Measurements from ENCODE around the gene TATDN2.

TATDN2 gene

GRCh38 chr3:10229576-10229975, 18.7 kb upstream of the TATDN2 start:
- Histone ChIP-seq H3K9me3 (ENCODE audit: control insufficient read depth, low read length) (no peaks in the 10 kb centered on the region), H3K9ac (no peak overlapping the region), H3K4me2 (ENCODE audit: low read length) (no peak overlapping the region), H3K27me3 (ENCODE audit: control insufficient read depth, insufficient read depth, low read length) (no peaks in the 10 kb centered on the region), H3K27ac (no peak overlapping the region), H3K4me3 (ENCODE audit: low read depth, low read length) (no peak overlapping the region), H2AFZ (no peak overlapping the region), H3K36me3 (ENCODE audit: control insufficient read depth, insufficient read depth, low read length) (no peaks in the 10 kb centered on the region), H3K4me1 (no peaks in the 10 kb centered on the region), H3K79me2 (no peaks in the 10 kb centered on the region)
- TF ChIP-seq, protein P1, sequence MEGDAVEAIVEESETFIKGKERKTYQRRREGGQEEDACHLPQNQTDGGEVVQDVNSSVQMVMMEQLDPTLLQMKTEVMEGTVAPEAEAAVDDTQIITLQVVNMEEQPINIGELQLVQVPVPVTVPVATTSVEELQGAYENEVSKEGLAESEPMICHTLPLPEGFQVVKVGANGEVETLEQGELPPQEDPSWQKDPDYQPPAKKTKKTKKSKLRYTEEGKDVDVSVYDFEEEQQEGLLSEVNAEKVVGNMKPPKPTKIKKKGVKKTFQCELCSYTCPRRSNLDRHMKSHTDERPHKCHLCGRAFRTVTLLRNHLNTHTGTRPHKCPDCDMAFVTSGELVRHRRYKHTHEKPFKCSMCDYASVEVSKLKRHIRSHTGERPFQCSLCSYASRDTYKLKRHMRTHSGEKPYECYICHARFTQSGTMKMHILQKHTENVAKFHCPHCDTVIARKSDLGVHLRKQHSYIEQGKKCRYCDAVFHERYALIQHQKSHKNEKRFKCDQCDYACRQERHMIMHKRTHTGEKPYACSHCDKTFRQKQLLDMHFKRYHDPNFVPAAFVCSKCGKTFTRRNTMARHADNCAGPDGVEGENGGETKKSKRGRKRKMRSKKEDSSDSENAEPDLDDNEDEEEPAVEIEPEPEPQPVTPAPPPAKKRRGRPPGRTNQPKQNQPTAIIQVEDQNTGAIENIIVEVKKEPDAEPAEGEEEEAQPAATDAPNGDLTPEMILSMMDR (IDR thresholded peaks at IDR 0.05): no peak

GRCh38 chr3:10232137-10232536, 16.1 kb upstream of the TATDN2 start:
- Histone ChIP-seq H3K9me3 (ENCODE audit: control insufficient read depth, low read length) (no peaks in the 10 kb centered on the region), H3K36me3 (ENCODE audit: control insufficient read depth, insufficient read depth, low read length) (no peaks in the 10 kb centered on the region), H3K4me3 (ENCODE audit: low read depth, low read length) (no peak overlapping the region), H3K4me1 (no peaks in the 10 kb centered on the region), H3K79me2 (no peaks in the 10 kb centered on the region), H3K4me2 (ENCODE audit: low read length) (no peak overlapping the region), H3K9ac (no peak overlapping the region), H3K27ac (no peak overlapping the region), H2AFZ (no peak overlapping the region), H3K27me3 (ENCODE audit: control insufficient read depth, insufficient read depth, low read length) (no peaks in the 10 kb centered on the region)
- TF ChIP-seq, protein P1 (IDR thresholded peaks at IDR 0.05): no peak

DNA sequence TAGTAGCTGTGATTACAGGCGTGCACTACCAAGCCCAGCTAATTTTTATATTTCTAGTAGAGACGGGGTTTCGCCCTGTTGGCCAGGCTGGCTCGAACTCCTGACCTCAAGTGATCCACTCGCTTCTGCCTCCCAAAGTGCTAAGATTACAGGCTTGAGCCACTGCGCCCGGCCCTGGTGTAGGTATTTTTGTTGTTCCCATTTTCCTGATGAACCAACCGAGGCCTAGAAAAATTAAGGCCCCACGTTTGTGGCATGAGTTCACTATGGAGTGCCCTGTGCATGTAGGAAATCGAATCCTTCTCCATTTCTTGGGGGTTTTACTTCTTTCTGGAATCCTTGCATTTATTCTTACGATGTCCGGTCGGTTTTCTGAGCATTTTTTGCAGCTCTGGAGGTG, 14.3 kb upstream of the TATDN2 start:
- Histone ChIP-seq H2AFZ (no peak overlapping the region), H3K27me3 (ENCODE audit: control insufficient read depth, insufficient read depth, low read length) (no peaks in the 10 kb centered on the region), H3K36me3 (ENCODE audit: control insufficient read depth, insufficient read depth, low read length) (no peaks in the 10 kb centered on the region), H3K4me2 (ENCODE audit: low read length) (no peak overlapping the region), H3K4me3 (ENCODE audit: low read depth, low read length) (no peak overlapping the region), H3K9me3 (ENCODE audit: control insufficient read depth, low read length) (no peaks in the 10 kb centered on the region), H3K4me1 (no peaks in the 10 kb centered on the region), H3K9ac (no peak overlapping the region), H3K79me2 (no peaks in the 10 kb centered on the region), H3K27ac (no peak overlapping the region)
- TF ChIP-seq, protein P1 (IDR thresholded peaks at IDR 0.05): no peak

DNA sequence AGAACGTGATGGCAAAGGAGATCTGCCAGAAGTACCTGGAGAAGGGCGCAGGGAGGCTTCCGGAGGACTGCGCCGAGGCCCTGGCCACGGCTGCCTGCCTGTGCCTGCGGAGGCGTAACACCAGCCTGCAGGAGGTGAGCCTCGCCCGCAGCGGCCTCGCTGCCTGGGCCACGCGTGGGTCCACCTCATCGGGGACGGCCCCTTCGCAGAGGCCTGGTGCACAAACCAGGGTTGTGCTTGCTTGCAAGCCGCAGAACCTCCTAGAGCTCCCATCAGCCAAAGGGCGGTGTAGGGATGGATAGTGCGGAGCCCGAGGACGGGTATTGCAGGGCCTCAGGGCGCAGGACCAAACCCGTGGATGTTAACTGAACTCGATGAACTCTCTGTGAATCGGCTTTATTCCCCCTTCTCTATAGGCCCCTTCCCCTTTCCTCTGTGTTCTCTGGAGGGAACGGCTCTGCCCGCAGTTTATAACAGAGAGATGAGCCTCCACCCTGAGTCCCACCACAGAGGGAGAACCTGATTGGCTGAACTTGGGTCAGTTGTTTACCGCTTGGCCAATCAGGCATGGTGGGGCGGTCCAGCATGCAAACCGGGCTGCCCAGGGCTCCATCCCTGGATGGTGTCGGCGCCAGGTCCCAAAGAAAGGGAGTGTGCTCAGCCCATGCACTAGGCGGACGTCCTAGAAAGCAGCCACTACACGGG, 13.6 kb upstream of the TATDN2 start:
- Histone ChIP-seq H2AFZ (no peak overlapping the region), H3K9ac (no peak overlapping the region), H3K27me3 (ENCODE audit: control insufficient read depth, insufficient read depth, low read length) (no peaks in the 10 kb centered on the region), H3K27ac (no peak overlapping the region), H3K36me3 (ENCODE audit: control insufficient read depth, insufficient read depth, low read length) (no peaks in the 10 kb centered on the region), H3K4me2 (ENCODE audit: low read length) (no peak overlapping the region), H3K79me2 (no peaks in the 10 kb centered on the region), H3K4me3 (ENCODE audit: low read depth, low read length) (no peak overlapping the region), H3K4me1 (no peaks in the 10 kb centered on the region), H3K9me3 (ENCODE audit: control insufficient read depth, low read length) (no peaks in the 10 kb centered on the region)
- TF ChIP-seq, protein P1 (IDR thresholded peaks at IDR 0.05): no peak

- no peak overlapping the region for H2AFZ ChIP-seq
- H3K27ac ChIP-seq: no peak overlapping the region
- H3K36me3 ChIP-seq (ENCODE audit: control insufficient read depth, insufficient read depth, low read length): no peaks in the 10 kb centered on the region
- no peak overlapping the region for H3K9ac ChIP-seq
- H3K4me3 ChIP-seq (ENCODE audit: low read depth, low read length): no peak overlapping the region
- H3K27me3 ChIP-seq (ENCODE audit: control insufficient read depth, insufficient read depth, low read length): no peaks in the 10 kb centered on the region
- H3K4me1 ChIP-seq: no peaks in the 10 kb centered on the region
- TF ChIP-seq, protein P1 (IDR thresholded peaks at IDR 0.05): no peak
- H3K4me2 ChIP-seq (ENCODE audit: low read length): no peak overlapping the region
- no peaks in the 10 kb centered on the region for H3K9me3 ChIP-seq (ENCODE audit: control insufficient read depth, low read length)
- no peaks in the 10 kb centered on the region for H3K79me2 ChIP-seq
Measured at GRCh38 chr3:10235551-10235950, 12.7 kb upstream of the TATDN2 start.

All from parathyroid adenoma (tissue), 2 donors.